Right atrium auricular region (tissue), 2 donors: ENCODE measurements around the gene AATK. TPM values are rescaled to one million over a fixed set of nuclear protein-coding genes. Genes with fewer than 3 reads are reported as not detected.

Experiments used
- DNase-seq: peaks from one replicate; pipeline ENCODE4 v3.0.0-alpha.2; 2019; ENCODE audit warnings: low spot score
- H3K27ac ChIP-seq, 2 donors: fragments of 200-600 bp; sonication (generic); 1 replicate in 1 of 2; 2 replicates in 1 of 2; pipeline ENCODE4 v1.5.1; 2016 to 2019
- H3K27me3 ChIP-seq, 2 donors: fragments of 200-600 bp; sonication (generic); one replicate each; pipeline versions ENCODE4 v1.5.1 to v1.6.0; 2017 to 2019
- H3K36me3 ChIP-seq: fragments of 200-600 bp; sonication (generic); one replicate; pipeline ENCODE4 v1.5.1; 2016
- H3K4me1 ChIP-seq, 2 donors: fragments of 200-600 bp; sonication (generic); one replicate each; pipeline versions ENCODE4 v1.5.1 to v1.6.0; 2017 to 2019
- H3K4me3 ChIP-seq, 2 donors: fragments of 200-600 bp; sonication (generic); 1 replicate in 1 of 2; 2 replicates in 1 of 2; pipeline ENCODE4 v1.5.1; 2017 to 2019; ENCODE audit warnings: mild to moderate bottlenecking in 1 of 2, moderate library complexity in 1 of 2
- H3K9me3 ChIP-seq, 2 donors: fragments of 200-600 bp; sonication (generic); one replicate each; pipeline ENCODE4 v1.5.1; 2019
- total RNA-seq, 2 donors: library from RNA; depleted of rRNA; stranded (reverse); fragments of >200 nt; gene quantifications; one replicate each; pipeline ENCODE4 v1.1.0, GENCODE V29; 2016
- TF ChIP-seq, protein P1 (sequence below), 2 donors: fragments of 200-600 bp; sonication (generic); IDR thresholded peaks; one replicate each; pipeline ENCODE4 v1.5.1; 2019; ENCODE audit warnings: antibody characterized with exemption in 2 of 2

Gene AATK
- total RNA-seq, 2 donors from 2014 or later = 5.4 to 6.5 TPM

DNA sequence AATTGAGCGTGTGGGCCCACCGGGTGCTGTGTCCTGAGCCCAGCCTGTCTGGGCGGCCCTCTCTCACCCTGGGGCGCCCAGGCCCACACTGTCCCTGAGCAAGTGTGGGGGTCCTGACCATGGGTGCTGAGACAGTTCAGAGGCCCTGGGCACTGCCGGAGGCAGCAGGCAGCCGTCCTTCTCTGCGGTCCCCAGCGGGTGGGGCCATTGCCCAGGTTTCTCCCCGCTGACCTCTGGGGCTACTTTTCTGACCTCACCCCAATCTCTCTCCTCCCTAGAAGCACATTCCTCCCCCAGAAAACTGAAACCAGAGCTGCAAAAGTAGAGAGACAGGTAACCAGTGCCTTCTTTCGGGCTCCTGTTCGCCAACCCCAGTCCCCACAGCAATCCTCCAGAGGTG lies 36.7 kb downstream of the AATK start:
- DNase-seq = no peak
- Histone ChIP-seq H3K4me3 (no peak overlapping the region), H3K9me3 (no peaks in the 10 kb centered on the region), H3K4me1 (peaks cover 0 to 11% of the 10 kb centered on the region in 2 donors), H3K27me3 (no peaks in the 10 kb centered on the region), H3K36me3 (no peaks in the 10 kb centered on the region), H3K27ac (no peak overlapping the region)
- TF ChIP-seq, protein P1, sequence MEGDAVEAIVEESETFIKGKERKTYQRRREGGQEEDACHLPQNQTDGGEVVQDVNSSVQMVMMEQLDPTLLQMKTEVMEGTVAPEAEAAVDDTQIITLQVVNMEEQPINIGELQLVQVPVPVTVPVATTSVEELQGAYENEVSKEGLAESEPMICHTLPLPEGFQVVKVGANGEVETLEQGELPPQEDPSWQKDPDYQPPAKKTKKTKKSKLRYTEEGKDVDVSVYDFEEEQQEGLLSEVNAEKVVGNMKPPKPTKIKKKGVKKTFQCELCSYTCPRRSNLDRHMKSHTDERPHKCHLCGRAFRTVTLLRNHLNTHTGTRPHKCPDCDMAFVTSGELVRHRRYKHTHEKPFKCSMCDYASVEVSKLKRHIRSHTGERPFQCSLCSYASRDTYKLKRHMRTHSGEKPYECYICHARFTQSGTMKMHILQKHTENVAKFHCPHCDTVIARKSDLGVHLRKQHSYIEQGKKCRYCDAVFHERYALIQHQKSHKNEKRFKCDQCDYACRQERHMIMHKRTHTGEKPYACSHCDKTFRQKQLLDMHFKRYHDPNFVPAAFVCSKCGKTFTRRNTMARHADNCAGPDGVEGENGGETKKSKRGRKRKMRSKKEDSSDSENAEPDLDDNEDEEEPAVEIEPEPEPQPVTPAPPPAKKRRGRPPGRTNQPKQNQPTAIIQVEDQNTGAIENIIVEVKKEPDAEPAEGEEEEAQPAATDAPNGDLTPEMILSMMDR (IDR thresholded peaks at IDR 0.05) = no peak

DNA sequence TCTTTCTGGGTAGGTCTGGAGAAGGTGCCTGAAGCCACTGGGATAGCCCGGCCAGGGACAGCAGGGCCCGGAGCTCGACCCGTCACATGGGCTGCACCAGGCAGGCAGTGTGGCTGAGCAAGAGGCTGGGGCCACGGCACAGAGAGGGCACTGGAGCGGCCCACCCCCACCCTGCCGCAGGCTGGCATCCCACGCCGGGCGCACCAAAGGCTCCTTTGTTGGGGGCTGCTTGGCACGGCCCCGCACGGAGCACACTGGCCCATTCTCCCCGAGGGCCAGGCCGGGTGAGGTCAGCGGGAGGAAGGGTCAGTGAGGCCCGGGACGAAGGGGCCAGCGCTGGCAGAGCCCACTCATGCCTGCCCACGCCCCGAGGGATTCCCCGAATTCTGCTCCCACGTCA lies 37.2 kb downstream of the AATK start:
- no peak for DNase-seq
- TF ChIP-seq, protein P1 (IDR thresholded peaks at IDR 0.05) = no peak
- no peaks in the 10 kb centered on the region for H3K9me3 ChIP-seq
- H3K4me1 ChIP-seq = peaks cover 0 to 11% of the 10 kb centered on the region in 2 donors
- no peaks in the 10 kb centered on the region for H3K36me3 ChIP-seq
- H3K4me3 ChIP-seq = no peak overlapping the region
- H3K27ac ChIP-seq = no peak overlapping the region
- H3K27me3 ChIP-seq = no peaks in the 10 kb centered on the region

DNA sequence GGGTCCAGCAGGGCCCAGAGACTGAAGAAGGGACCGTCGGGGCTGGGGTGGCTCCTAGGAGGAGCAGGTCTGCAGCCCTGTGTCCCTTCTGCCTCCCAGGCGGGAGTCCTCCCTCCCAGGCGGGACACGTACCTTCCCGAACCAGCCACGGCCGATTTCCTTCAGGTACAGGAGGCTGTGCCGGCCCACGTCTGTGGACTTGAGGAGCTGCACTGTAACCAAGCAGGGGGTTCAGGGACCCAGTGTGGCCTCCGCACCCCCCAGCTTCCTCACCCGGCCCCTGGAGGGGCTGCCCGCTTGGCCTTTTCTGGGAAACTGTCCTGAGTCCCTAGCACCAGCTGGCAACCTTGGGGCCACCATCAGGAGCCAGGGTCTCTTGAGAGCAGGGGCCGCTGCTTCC lies 37.7 kb downstream of the AATK start:
- H3K4me1 ChIP-seq = peaks cover 0 to 11% of the 10 kb centered on the region in 2 donors
- H3K36me3 ChIP-seq = no peaks in the 10 kb centered on the region
- H3K4me3 ChIP-seq = peak overlapping the region in 1 of 2 donors; percentile 9
- DNase-seq = no peak
- TF ChIP-seq, protein P1 (IDR thresholded peaks at IDR 0.05) = no peak
- H3K27me3 ChIP-seq = no peaks in the 10 kb centered on the region
- H3K9me3 ChIP-seq = no peaks in the 10 kb centered on the region
- peak overlapping the region in 1 of 2 donors; percentile 29 for H3K27ac ChIP-seq

DNA sequence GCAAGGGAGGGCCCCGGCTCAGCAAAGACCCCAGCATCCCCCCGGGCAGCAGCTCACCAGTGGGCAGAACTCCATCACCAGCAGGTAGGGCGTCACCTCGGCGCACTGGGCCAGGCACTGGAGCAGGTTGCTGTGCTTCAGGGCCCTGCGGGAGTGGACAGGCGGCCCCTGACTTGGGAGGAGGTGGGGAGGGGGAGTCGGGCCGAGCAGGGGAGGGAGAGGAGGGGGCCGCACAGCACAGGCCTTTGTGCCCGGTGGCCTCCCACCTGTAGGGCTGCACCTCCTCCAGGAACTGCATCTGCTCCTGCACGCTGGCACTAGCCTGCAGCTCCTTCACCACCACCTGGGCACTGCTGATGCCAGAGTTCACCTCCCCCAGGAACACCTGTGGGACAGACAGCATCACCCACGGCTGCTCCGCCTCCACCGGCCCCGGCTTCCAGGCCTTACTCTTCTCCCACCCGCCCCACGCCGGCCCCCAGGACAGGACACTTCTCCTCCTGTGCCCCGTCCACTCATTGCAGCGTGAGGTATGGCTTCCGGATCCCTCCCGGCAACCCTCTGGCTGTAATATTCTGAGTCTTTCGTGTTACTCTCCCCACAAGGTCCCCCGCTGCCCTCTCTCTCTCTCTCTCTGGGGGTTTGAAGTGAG lies 38.4 kb downstream of the AATK start:
- H3K27ac ChIP-seq = no peak overlapping the region
- no peaks in the 10 kb centered on the region for H3K36me3 ChIP-seq
- no peaks in the 10 kb centered on the region for H3K9me3 ChIP-seq
- no peak for DNase-seq
- peaks cover 0 to 11% of the 10 kb centered on the region in 2 donors for H3K4me1 ChIP-seq
- TF ChIP-seq, protein P1 (IDR thresholded peaks at IDR 0.05) = no peak
- H3K4me3 ChIP-seq = peak overlapping the region in 1 of 2 donors; percentile 9
- no peaks in the 10 kb centered on the region for H3K27me3 ChIP-seq

DNA sequence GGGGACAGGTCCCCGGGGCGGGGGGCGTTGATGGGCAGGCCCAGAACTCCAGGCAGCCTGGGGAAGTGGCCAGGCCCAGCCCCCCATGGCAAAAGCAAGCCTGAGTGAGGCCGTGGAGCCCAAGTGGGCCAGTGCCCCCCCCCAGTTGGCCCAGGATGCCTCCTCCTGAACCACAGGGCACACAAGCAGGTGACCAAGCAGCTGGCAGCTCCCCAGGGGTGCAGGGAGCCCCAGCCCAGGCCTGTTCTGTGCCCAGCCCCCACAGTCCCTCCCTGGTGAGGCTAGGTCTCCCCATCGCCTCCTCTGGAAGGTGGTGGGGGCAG lies 38.9 kb downstream of the AATK start:
- H3K27me3 ChIP-seq = no peaks in the 10 kb centered on the region
- no peak overlapping the region for H3K4me3 ChIP-seq
- no peaks in the 10 kb centered on the region for H3K9me3 ChIP-seq
- H3K36me3 ChIP-seq = no peaks in the 10 kb centered on the region
- H3K4me1 ChIP-seq = peaks cover 0 to 11% of the 10 kb centered on the region in 2 donors
- H3K27ac ChIP-seq = no peak overlapping the region
- TF ChIP-seq, protein P1 (IDR thresholded peaks at IDR 0.05) = no peak
- no peak for DNase-seq
